ENCODE measurements around the gene TENM3. TPM values are rescaled to one million over a fixed set of nuclear protein-coding genes. Genes with fewer than 3 reads are reported as not detected.

The TENM3 gene
- total RNA-seq, result 14.7 and 18.0 TPM in 2 replicates

GRCh38 chr4:182243204-182243603 is at the start of gene TENM3:
TSS of gene TENM3 (plus strand) at chr4:182243402. CDS start at chr4:182324021, 80,619 bp downstream.

